ENCODE measurements around the gene NSG1. TPM values are rescaled to one million over a fixed set of nuclear protein-coding genes. Genes with fewer than 3 reads are reported as not detected.

The NSG1 gene
- total RNA-seq, 1 experiment from 2014 or later: not detected

DNA sequence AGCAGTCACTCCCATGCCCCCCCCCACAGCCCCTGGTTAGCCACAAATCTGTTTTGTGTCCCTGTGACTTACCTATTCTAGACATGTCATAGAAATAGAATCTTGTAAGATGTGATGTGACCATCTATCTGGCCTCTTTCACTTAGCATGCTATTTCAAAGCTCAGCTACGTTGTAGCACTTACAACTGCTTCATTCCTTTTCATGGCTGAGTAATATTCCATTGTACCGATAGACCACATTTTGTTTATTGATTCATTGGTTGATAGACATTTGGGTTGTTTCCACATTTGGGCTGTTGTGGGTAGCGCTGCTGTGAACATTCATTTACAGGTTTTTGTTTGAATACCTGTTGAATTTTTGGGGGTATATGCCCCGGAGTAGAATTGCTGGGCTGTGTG, 11.5 kb downstream of the NSG1 start:
- CTCF ChIA-PET: interaction anchor here (0.7 kb wide), 1 partner anchor 32 kb away, joined by 3 read pairs; no protein-coding TSS in a partner anchor
- POLR2A ChIA-PET: no interaction called here
- Histone ChIP-seq H3K4me3 (ENCODE audit: low read depth in 2 of 2, low read length in 2 of 2) (no peak overlapping the region), H3K4me1 (ENCODE audit: control insufficient read depth, insufficient read depth, low read length) (no peaks in the 10 kb centered on the region), H3K27me3 (ENCODE audit: control insufficient read depth, insufficient read depth, low read length) (no peaks in the 10 kb centered on the region; the same call in none of the 2 replicates), H3K27ac (ENCODE audit: low read length) (no peak overlapping the region), H3K9me3 (ENCODE audit: control insufficient read depth, insufficient read depth, low read depth, low read length) (no peaks in the 10 kb centered on the region), H3K36me3 (ENCODE audit: control insufficient read depth, insufficient read depth, low read length) (no peaks in the 10 kb centered on the region)
- ATAC-seq (no peak), DNase-seq (ENCODE audit: low read depth, low spot score) (no peak)
- no TSS peak for BruUV-seq (replicated peaks)
- intact Hi-C loops (cut with micrococcal nuclease; ENCODE audit: unreplicated experiment): no loop called here
- TF ChIP-seq SIN3A (IDR thresholded peaks at IDR 0.05; ENCODE audit: borderline replicate concordance, insufficient read depth, low read depth, low read length) (no peak), POLR2AphosphoS5 (IDR thresholded peaks at IDR 0.05; ENCODE audit: low read depth, low read length) (no peak), TCF7L2 (IDR thresholded peaks at IDR 0.05; ENCODE audit: low read depth, low read length) (no peak)
- TF ChIP-seq, protein P1, sequence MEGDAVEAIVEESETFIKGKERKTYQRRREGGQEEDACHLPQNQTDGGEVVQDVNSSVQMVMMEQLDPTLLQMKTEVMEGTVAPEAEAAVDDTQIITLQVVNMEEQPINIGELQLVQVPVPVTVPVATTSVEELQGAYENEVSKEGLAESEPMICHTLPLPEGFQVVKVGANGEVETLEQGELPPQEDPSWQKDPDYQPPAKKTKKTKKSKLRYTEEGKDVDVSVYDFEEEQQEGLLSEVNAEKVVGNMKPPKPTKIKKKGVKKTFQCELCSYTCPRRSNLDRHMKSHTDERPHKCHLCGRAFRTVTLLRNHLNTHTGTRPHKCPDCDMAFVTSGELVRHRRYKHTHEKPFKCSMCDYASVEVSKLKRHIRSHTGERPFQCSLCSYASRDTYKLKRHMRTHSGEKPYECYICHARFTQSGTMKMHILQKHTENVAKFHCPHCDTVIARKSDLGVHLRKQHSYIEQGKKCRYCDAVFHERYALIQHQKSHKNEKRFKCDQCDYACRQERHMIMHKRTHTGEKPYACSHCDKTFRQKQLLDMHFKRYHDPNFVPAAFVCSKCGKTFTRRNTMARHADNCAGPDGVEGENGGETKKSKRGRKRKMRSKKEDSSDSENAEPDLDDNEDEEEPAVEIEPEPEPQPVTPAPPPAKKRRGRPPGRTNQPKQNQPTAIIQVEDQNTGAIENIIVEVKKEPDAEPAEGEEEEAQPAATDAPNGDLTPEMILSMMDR (IDR thresholded peaks at IDR 0.05): no peak
- TF ChIP-seq, protein P2, sequence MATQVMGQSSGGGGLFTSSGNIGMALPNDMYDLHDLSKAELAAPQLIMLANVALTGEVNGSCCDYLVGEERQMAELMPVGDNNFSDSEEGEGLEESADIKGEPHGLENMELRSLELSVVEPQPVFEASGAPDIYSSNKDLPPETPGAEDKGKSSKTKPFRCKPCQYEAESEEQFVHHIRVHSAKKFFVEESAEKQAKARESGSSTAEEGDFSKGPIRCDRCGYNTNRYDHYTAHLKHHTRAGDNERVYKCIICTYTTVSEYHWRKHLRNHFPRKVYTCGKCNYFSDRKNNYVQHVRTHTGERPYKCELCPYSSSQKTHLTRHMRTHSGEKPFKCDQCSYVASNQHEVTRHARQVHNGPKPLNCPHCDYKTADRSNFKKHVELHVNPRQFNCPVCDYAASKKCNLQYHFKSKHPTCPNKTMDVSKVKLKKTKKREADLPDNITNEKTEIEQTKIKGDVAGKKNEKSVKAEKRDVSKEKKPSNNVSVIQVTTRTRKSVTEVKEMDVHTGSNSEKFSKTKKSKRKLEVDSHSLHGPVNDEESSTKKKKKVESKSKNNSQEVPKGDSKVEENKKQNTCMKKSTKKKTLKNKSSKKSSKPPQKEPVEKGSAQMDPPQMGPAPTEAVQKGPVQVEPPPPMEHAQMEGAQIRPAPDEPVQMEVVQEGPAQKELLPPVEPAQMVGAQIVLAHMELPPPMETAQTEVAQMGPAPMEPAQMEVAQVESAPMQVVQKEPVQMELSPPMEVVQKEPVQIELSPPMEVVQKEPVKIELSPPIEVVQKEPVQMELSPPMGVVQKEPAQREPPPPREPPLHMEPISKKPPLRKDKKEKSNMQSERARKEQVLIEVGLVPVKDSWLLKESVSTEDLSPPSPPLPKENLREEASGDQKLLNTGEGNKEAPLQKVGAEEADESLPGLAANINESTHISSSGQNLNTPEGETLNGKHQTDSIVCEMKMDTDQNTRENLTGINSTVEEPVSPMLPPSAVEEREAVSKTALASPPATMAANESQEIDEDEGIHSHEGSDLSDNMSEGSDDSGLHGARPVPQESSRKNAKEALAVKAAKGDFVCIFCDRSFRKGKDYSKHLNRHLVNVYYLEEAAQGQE (IDR thresholded peaks at IDR 0.05; ENCODE audit: insufficient read depth in 1 of 2, low read depth in 2 of 2, low read length in 1 of 2): no peak
- in situ Hi-C loops (cut with HindIII; ENCODE audit: low pct_unique_long_range_greater_than_20kb, low sequenced_read_pairs): no loop called here

DNA sequence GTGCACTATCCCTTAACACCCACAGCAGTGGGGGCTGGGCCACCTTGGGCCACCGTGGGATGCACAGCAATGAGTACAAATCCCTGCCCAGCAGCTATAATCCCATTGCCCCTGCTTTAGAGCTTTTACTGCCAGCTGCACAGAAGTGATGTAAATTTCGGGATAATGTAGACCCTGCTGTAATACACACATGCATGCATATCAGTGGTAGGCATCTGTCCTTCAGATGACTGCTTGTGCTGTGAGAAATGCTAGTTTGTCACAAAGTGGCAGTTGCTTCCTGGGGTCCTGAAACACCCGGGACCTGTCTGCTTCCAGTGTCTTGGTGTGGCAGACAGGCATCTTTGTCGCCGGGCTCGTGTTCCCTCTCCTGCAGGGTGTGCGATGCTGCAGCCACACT, 14.1 kb downstream of the NSG1 start:
- Histone ChIP-seq H3K4me1 (ENCODE audit: control insufficient read depth, insufficient read depth, low read length) (no peaks in the 10 kb centered on the region), H3K27ac (ENCODE audit: low read length) (no peak overlapping the region), H3K27me3 (ENCODE audit: control insufficient read depth, insufficient read depth, low read length) (no peaks in the 10 kb centered on the region; the same call in 1 of the 2 replicates), H3K9me3 (ENCODE audit: control insufficient read depth, insufficient read depth, low read depth, low read length) (no peaks in the 10 kb centered on the region), H3K4me3 (ENCODE audit: low read depth in 2 of 2, low read length in 2 of 2) (no peak overlapping the region), H3K36me3 (ENCODE audit: control insufficient read depth, insufficient read depth, low read length) (no peaks in the 10 kb centered on the region)
- intact Hi-C loops (cut with micrococcal nuclease; ENCODE audit: unreplicated experiment) (no loop called here), in situ Hi-C loops (cut with HindIII; ENCODE audit: low pct_unique_long_range_greater_than_20kb, low sequenced_read_pairs) (no loop called here)
- TF ChIP-seq, protein P1 (IDR thresholded peaks at IDR 0.05): no peak
- TF ChIP-seq, protein P2 (IDR thresholded peaks at IDR 0.05; ENCODE audit: insufficient read depth in 1 of 2, low read depth in 2 of 2, low read length in 1 of 2): no peak
- TF ChIP-seq SIN3A (IDR thresholded peaks at IDR 0.05; ENCODE audit: borderline replicate concordance, insufficient read depth, low read depth, low read length) (no peak), TCF7L2 (IDR thresholded peaks at IDR 0.05; ENCODE audit: low read depth, low read length) (no peak), POLR2AphosphoS5 (IDR thresholded peaks at IDR 0.05; ENCODE audit: low read depth, low read length) (no peak)
- CTCF ChIA-PET: no interaction called here
- ATAC-seq (no peak), DNase-seq (ENCODE audit: low read depth, low spot score) (no peak)
- POLR2A ChIA-PET: no interaction called here
- BruUV-seq (replicated peaks): no TSS peak
